Keratinocyte (primary cell): ENCODE measurements around the gene CSRP1. TPM values are rescaled to one million over a fixed set of nuclear protein-coding genes. Genes with fewer than 3 reads are reported as not detected.

Experiments
- DNase-seq: peaks from one replicate; pipeline ENCODE4 v3.0.0-alpha.2; 2011; ENCODE audit warnings: low read depth, missing footprints, low spot score
- FAIRE-seq: peaks from 2 replicates; lab custom pipeline; 2011; peaks lifted over from hg19 to GRCh38; lab: Jason Lieb, UNC
- H2AFZ ChIP-seq: 2 replicates; pipeline ENCODE4 v1.6.0; 2012; ENCODE audit warnings: low read length, control low read depth, inconsistent platforms; ENCODE audit not compliant: control insufficient read depth
- H3K27ac ChIP-seq: 2 replicates; pipeline ENCODE4 v1.5.1; 2011; ENCODE audit warnings: low read length; ENCODE audit not compliant: control insufficient read depth, insufficient read depth
- H3K27me3 ChIP-seq: 3 replicates; pipeline ENCODE4 v1.6.0; 2011; ENCODE audit warnings: low read length; ENCODE audit not compliant: control insufficient read depth, insufficient read depth; ENCODE audit errors: extremely low read depth
- H3K36me3 ChIP-seq, 2 experiments: 2 replicates in 1 of 2; 3 replicates in 1 of 2; pipeline ENCODE4 v1.5.1; 2011; ENCODE audit warnings: low read length in 2 of 2, mild to moderate bottlenecking in 1 of 2; ENCODE audit not compliant: control insufficient read depth in 2 of 2, insufficient read depth in 2 of 2; ENCODE audit errors: extremely low read depth in 1 of 2
- H3K4me1 ChIP-seq: 3 replicates; pipeline ENCODE4 v1.5.1; 2011; ENCODE audit warnings: low read length; ENCODE audit not compliant: control insufficient read depth, insufficient read depth; ENCODE audit errors: extremely low read depth
- H3K4me2 ChIP-seq: 3 replicates; pipeline ENCODE4 v1.6.0; 2011; ENCODE audit warnings: low read depth, low read length; ENCODE audit not compliant: control insufficient read depth, insufficient read depth; ENCODE audit errors: extremely low read depth
- H3K4me3 ChIP-seq, 3 experiments: fragments of 200-600 bp in 1 of 3; sonication (generic) in 1 of 3; 2 replicates in 2 of 3; 3 replicates in 1 of 3; pipeline ENCODE4 v1.5.1; 2011 to 2016; ENCODE audit warnings: low read length in 3 of 3, mild to moderate bottlenecking in 3 of 3, control low read depth in 2 of 3, inconsistent platforms in 1 of 3, low read depth in 1 of 3, mixed read lengths in 1 of 3, mixed run types in 1 of 3, moderate library complexity in 1 of 3; ENCODE audit not compliant: control insufficient read depth in 2 of 3, insufficient read depth in 2 of 3; ENCODE audit errors: extremely low read depth in 1 of 3
- H3K79me2 ChIP-seq: 2 replicates; pipeline ENCODE4 v1.6.0; 2012; ENCODE audit warnings: low read length; ENCODE audit not compliant: control insufficient read depth, insufficient read depth
- H3K9ac ChIP-seq: 3 replicates; pipeline ENCODE4 v1.6.0; 2011; ENCODE audit warnings: low read length; ENCODE audit not compliant: control insufficient read depth, insufficient read depth; ENCODE audit errors: extremely low read depth
- H3K9me1 ChIP-seq: 3 replicates; pipeline ENCODE4 v1.6.0; 2011; ENCODE audit warnings: low read length; ENCODE audit not compliant: control insufficient read depth, insufficient read depth; ENCODE audit errors: extremely low read depth
- H3K9me3 ChIP-seq: 2 replicates; pipeline ENCODE4 v1.5.1; 2012; ENCODE audit warnings: low read depth, low read length; ENCODE audit not compliant: control insufficient read depth
- H4K20me1 ChIP-seq: 3 replicates; pipeline ENCODE4 v1.6.0; 2011; ENCODE audit warnings: low read length; ENCODE audit not compliant: control insufficient read depth, insufficient read depth; ENCODE audit errors: extremely low read depth
- EZH2 ChIP-seq: IDR thresholded peaks from one replicate; pipeline ENCODE4 v1.6.1; 2012; ENCODE audit warnings: inconsistent platforms, mild to moderate bottlenecking, low read length, moderate library complexity
- dilution Hi-C: fragments of 300-500 bp; cut with MboI; formaldehyde crosslinking; loops from one replicate; pipeline ENCODE4 v1.7.0; 2020; ENCODE audit warnings: low sequenced_read_pairs; ENCODE audit not compliant: extremely low pct_ligation_motif_present
- polyA plus RNA-seq, 5 experiments: library from polyadenylated mRNA; depleted of rRNA in 3 of 5; stranded (reverse) in 3 of 5; stranded (forward) in 1 of 5; unstranded in 1 of 5; fragments of >200 nt; gene quantifications; 1 replicate in 1 of 5; 2 replicates in 3 of 5; 3 replicates in 1 of 5; pipeline versions ENCODE4 v1.2.1 to v1.2.3, GENCODE V29; 2011 to 2012; ENCODE audit warnings: missing spikeins in 2 of 5, low read depth in 1 of 5, low replicate concordance in 1 of 5
- TF ChIP-seq, protein P1 (sequence below), 3 experiments: IDR thresholded peaks in 1 of 3; conservative IDR thresholded peaks in 1 of 3; optimal IDR thresholded peaks in 1 of 3; 2 replicates in 2 of 3; 3 replicates in 1 of 3; pipeline versions ENCODE3 to v1.5.1; 2011; ENCODE audit warnings: low read length in 3 of 3, mild to moderate bottlenecking in 3 of 3, moderate library complexity in 2 of 3, control low read depth in 1 of 3, inconsistent platforms in 1 of 3; ENCODE audit not compliant: insufficient read depth in 2 of 3; ENCODE audit errors: extremely low read depth in 1 of 3

CSRP1 gene
- polyA plus RNA-seq, 1 donor (not counting 4 experiments of a cell fraction or from before 2014, with no cell fraction given), result 168 TPM

DNA sequence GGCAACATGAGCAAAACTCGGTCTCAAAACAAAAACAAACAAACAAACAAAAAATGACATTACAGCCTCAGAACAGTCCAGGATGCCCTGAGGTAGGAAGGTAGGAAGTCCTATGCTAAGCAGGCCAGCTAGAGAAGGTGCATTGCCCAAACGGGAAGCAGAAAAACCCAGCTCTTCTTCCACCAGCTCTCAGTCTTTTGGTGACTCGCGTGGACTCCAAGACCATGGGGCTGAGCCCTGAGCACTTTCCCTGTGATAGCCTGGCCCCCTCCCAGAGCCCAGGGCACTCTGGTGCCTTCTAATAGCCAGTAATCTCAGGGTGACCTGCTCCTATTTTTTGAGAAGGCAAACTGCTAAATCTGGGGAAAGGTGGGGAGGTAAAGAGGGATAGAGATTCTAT is 54.1 kb downstream of the CSRP1 start:
- dilution Hi-C loops, result no loop called here
- H3K9ac ChIP-seq, result no peak overlapping the region
- no peak overlapping the region for H3K27ac ChIP-seq
- H3K4me1 ChIP-seq, result peaks cover 33% of the 10 kb centered on the region
- no peak for FAIRE-seq
- H3K27me3 ChIP-seq, result no peaks in the 10 kb centered on the region
- H3K4me3 ChIP-seq, result no peak overlapping the region
- H3K9me1 ChIP-seq, result no peaks in the 10 kb centered on the region
- H3K4me2 ChIP-seq, result no peak overlapping the region
- H2AFZ ChIP-seq, result no peak overlapping the region
- H3K79me2 ChIP-seq, result no peaks in the 10 kb centered on the region
- no peaks in the 10 kb centered on the region for H3K36me3 ChIP-seq
- H3K9me3 ChIP-seq, result no peaks in the 10 kb centered on the region
- TF ChIP-seq, protein P1, sequence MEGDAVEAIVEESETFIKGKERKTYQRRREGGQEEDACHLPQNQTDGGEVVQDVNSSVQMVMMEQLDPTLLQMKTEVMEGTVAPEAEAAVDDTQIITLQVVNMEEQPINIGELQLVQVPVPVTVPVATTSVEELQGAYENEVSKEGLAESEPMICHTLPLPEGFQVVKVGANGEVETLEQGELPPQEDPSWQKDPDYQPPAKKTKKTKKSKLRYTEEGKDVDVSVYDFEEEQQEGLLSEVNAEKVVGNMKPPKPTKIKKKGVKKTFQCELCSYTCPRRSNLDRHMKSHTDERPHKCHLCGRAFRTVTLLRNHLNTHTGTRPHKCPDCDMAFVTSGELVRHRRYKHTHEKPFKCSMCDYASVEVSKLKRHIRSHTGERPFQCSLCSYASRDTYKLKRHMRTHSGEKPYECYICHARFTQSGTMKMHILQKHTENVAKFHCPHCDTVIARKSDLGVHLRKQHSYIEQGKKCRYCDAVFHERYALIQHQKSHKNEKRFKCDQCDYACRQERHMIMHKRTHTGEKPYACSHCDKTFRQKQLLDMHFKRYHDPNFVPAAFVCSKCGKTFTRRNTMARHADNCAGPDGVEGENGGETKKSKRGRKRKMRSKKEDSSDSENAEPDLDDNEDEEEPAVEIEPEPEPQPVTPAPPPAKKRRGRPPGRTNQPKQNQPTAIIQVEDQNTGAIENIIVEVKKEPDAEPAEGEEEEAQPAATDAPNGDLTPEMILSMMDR (optimal IDR thresholded peaks at IDR 0.05 in 1 of 3, IDR thresholded peaks at IDR 0.05 in 1 of 3, conservative IDR thresholded peaks at IDR 0.05 in 1 of 3; ENCODE audit: extremely low read depth in 1 of 3, insufficient read depth in 2 of 3, low read length in 3 of 3), result no peak
- TF ChIP-seq EZH2, result no peak
- H4K20me1 ChIP-seq, result no peaks in the 10 kb centered on the region
- DNase-seq, result no peak

DNA sequence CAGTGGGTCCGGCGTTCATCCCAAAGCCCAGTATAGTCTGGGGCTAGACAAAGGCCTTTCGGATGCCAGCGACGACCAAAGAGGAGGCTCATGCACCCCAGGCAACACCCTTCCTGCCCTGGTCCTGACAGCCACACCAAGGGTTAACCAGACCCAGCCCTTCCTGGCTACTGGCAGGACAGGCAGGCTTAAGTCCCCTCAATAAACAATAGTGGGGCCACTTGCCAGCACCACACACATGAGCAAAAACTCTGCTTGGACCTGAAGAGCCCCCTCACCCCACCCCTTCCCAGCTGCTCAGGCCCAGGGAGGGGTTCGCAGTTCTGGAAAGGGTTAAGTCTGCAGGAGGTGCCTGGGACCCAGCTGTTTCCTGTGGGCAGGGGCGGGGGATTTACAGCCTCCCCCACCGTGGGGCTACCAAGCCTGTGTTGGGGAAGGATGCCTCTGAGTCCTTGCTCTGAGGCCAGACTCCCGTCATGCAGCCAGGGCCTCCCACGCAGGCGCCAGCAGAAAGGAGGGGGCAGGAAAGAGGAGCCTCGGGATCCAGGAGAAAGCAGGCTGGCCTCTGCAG is 56.1 kb downstream of the CSRP1 start:
- H4K20me1 ChIP-seq, result no peaks in the 10 kb centered on the region
- DNase-seq, result no peak
- no peak overlapping the region for H2AFZ ChIP-seq
- H3K4me3 ChIP-seq, result no peak overlapping the region
- no peaks in the 10 kb centered on the region for H3K9me1 ChIP-seq
- H3K9ac ChIP-seq, result no peak overlapping the region
- H3K27ac ChIP-seq, result no peak overlapping the region
- FAIRE-seq, result no peak
- no peaks in the 10 kb centered on the region for H3K36me3 ChIP-seq
- peaks cover 24% of the 10 kb centered on the region for H3K4me1 ChIP-seq
- no peak for TF ChIP-seq EZH2
- TF ChIP-seq, protein P1 (optimal IDR thresholded peaks at IDR 0.05 in 1 of 3, IDR thresholded peaks at IDR 0.05 in 1 of 3, conservative IDR thresholded peaks at IDR 0.05 in 1 of 3; ENCODE audit: extremely low read depth in 1 of 3, insufficient read depth in 2 of 3, low read length in 3 of 3), result no peak
- no peak overlapping the region for H3K4me2 ChIP-seq
- dilution Hi-C loops, result no loop called here
- no peaks in the 10 kb centered on the region for H3K79me2 ChIP-seq
- no peaks in the 10 kb centered on the region for H3K27me3 ChIP-seq
- H3K9me3 ChIP-seq, result no peaks in the 10 kb centered on the region
